Transverse colon (tissue), 3 donors: ENCODE results near the gene GAB1.

Experiments
- CTCF ChIP-seq, 5 experiments: fragments of 200-600 bp in 3 of 5; fragments of 450-650 bp in 2 of 5; sonication (generic) in 3 of 5; IDR thresholded peaks; 1 replicate in 2 of 5; 2 replicates in 3 of 5; pipeline ENCODE4 v1.5.1; 2016 to 2017; ENCODE audit warnings: antibody characterized with exemption in 5 of 5, inconsistent platforms in 3 of 5, mild to moderate bottlenecking in 2 of 5, moderate library complexity in 1 of 5
- EP300 ChIP-seq: sonication (generic); formaldehyde crosslinking; IDR thresholded peaks from one replicate; pipeline ENCODE4 v1.6.1; 2017; ENCODE audit warnings: antibody characterized with exemption, low read depth
- POLR2A ChIP-seq: fragments of 450-650 bp; IDR thresholded peaks from one replicate; pipeline ENCODE4 v1.6.1; 2016; ENCODE audit warnings: antibody characterized with exemption, mild to moderate bottlenecking, moderate library complexity

- TF ChIP-seq POLR2A (no peak), CTCF (IDR thresholded peaks at IDR 0.05) (no peak), EP300 (no peak)
Measured at GRCh38 chr4:143356493-143356892, 19.8 kb downstream of the GAB1 start.
